Panc1 (cell line): ENCODE results near the gene CST6. TPM values are rescaled to one million over a fixed set of nuclear protein-coding genes. Genes with fewer than 3 reads are reported as not detected.

Experiments used
- ATAC-seq: fragments of 200-7000 bp; cut with Tn5 transposase; 2 replicates; pipeline ENCODE4 v1.9.1; 2020; ENCODE audit warnings: mild to moderate bottlenecking, moderate library complexity
- BruUV-seq: library from RNA; stranded (reverse); fragments of 400-500 nt; replicated peaks from 2 replicates; lab custom pipeline; 2021; lab: Mats Ljungman, UMichigan
- CTCF ChIA-PET: fragments of 300-600 bp; sonication (Branson Sonifier 250); formaldehyde crosslinking; loops from one replicate; lab custom pipeline; 2022; ENCODE audit warnings: antibody characterized with exemption; lab: Charles Lee
- POLR2A ChIA-PET: fragments of 300-600 bp; sonication (Branson Sonifier 250); formaldehyde crosslinking; loops from one replicate; lab custom pipeline; 2022; ENCODE audit warnings: antibody characterized with exemption; lab: Charles Lee
- DNase-seq: peaks from one replicate; pipeline ENCODE4 v3.0.0-alpha.2; 2010; ENCODE audit warnings: low read depth, low spot score
- H3K27ac ChIP-seq: 2 replicates; pipeline ENCODE4 v1.5.1; 2011; ENCODE audit warnings: mild to moderate bottlenecking, low read length, inconsistent platforms
- H3K27me3 ChIP-seq: fragments of 200-500 bp; sonication (Bioruptor generic); 2 replicates; pipeline ENCODE4 v1.6.0; 2014; ENCODE audit warnings: low read length, inconsistent platforms; ENCODE audit not compliant: control insufficient read depth, insufficient read depth
- H3K36me3 ChIP-seq: fragments of 200-500 bp; sonication (Bioruptor generic); 2 replicates; pipeline ENCODE4 v1.5.1; 2014; ENCODE audit warnings: inconsistent platforms, mild to moderate bottlenecking, low read length, moderate library complexity; ENCODE audit not compliant: control insufficient read depth, insufficient read depth
- H3K4me1 ChIP-seq: 2 replicates; pipeline ENCODE4 v1.5.1; 2011; ENCODE audit warnings: inconsistent platforms, mild to moderate bottlenecking, low read length, moderate library complexity; ENCODE audit not compliant: control insufficient read depth, insufficient read depth
- H3K4me3 ChIP-seq, 2 experiments: 2 replicates each; pipeline ENCODE4 v1.5.1; 2011 to 2012; ENCODE audit warnings: low read depth in 2 of 2, low read length in 2 of 2, mild to moderate bottlenecking in 2 of 2, inconsistent platforms in 1 of 2, moderate library complexity in 1 of 2
- H3K9me3 ChIP-seq: fragments of 200-500 bp; sonication (Bioruptor generic); 2 replicates; pipeline ENCODE4 v1.5.1; 2014; ENCODE audit warnings: low read depth, mild to moderate bottlenecking, inconsistent platforms, low read length, moderate library complexity; ENCODE audit not compliant: control insufficient read depth, insufficient read depth
- CTCF ChIP-seq: fragments of 450-650 bp; IDR thresholded peaks from 2 replicates; pipeline ENCODE4 v1.5.1; 2017; ENCODE audit warnings: mild to moderate bottlenecking
- POLR2AphosphoS5 ChIP-seq: IDR thresholded peaks from 2 replicates; pipeline ENCODE4 v1.6.1; 2012; ENCODE audit warnings: mild to moderate bottlenecking, low read depth, low read length, moderate library complexity
- SIN3A ChIP-seq: IDR thresholded peaks from 2 replicates; pipeline ENCODE4 v1.6.1; 2012; ENCODE audit warnings: low read depth, mild to moderate bottlenecking, low read length, moderate library complexity, borderline replicate concordance; ENCODE audit not compliant: insufficient read depth
- TCF7L2 ChIP-seq: IDR thresholded peaks from 2 replicates; pipeline ENCODE4 v1.6.1; 2011; ENCODE audit warnings: mild to moderate bottlenecking, low read depth, low read length, inconsistent platforms
- in situ Hi-C: cut with HindIII; loops from 2 replicates; pipeline ENCODE4 v1.10.0; 2016; ENCODE audit warnings: low sequenced_read_pairs, low pct_unique_long_range_greater_than_20kb
- intact Hi-C: fragments of 100-400 bp; cut with micrococcal nuclease; formaldehyde crosslinking; loops from one replicate; pipeline ENCODE4 v1.10.0; 2022; ENCODE audit not compliant: unreplicated experiment
- total RNA-seq: library from RNA; stranded (reverse); gene quantifications from one replicate; pipeline ENCODE4 v1.2.1, GENCODE V29; 2021; ENCODE audit not compliant: unreplicated experiment
- TF ChIP-seq, protein P1 (sequence below), 2 experiments: IDR thresholded peaks; 2 replicates each; pipeline ENCODE4 v1.6.1; 2011 to 2012; ENCODE audit warnings: low read depth in 2 of 2, control low read depth in 1 of 2, low read length in 1 of 2, mild to moderate bottlenecking in 1 of 2, moderate library complexity in 1 of 2; ENCODE audit not compliant: insufficient read depth in 1 of 2

Gene CST6
- total RNA-seq, 1 experiment from 2014 or later = 0.23 TPM

GRCh38 chr11:66032957-66033735, 21.3 kb downstream of the CST6 start:
- H3K4me1 ChIP-seq = no peaks in the 10 kb centered on the region
- no peak for TF ChIP-seq TCF7L2
- peaks cover 2% of the 10 kb centered on the region; the same call in 1 of the 2 replicates for H3K9me3 ChIP-seq
- in situ Hi-C loops (no loop called here), intact Hi-C loops (no loop called here)
- no peak for DNase-seq
- no peak overlapping the region for H3K4me3 ChIP-seq
- H3K27me3 ChIP-seq = no peaks in the 10 kb centered on the region
- ChIA-PET POLR2A (interaction anchor here (0.7 kb wide), 1 partner anchor 130 kb away, joined by 4 read pairs; no protein-coding TSS in a partner anchor), CTCF (no interaction called here)
- ATAC-seq = peak; percentile 43
- H3K36me3 ChIP-seq = no peaks in the 10 kb centered on the region
- H3K27ac ChIP-seq = no peak overlapping the region
- no TSS peak for BruUV-seq

DNA sequence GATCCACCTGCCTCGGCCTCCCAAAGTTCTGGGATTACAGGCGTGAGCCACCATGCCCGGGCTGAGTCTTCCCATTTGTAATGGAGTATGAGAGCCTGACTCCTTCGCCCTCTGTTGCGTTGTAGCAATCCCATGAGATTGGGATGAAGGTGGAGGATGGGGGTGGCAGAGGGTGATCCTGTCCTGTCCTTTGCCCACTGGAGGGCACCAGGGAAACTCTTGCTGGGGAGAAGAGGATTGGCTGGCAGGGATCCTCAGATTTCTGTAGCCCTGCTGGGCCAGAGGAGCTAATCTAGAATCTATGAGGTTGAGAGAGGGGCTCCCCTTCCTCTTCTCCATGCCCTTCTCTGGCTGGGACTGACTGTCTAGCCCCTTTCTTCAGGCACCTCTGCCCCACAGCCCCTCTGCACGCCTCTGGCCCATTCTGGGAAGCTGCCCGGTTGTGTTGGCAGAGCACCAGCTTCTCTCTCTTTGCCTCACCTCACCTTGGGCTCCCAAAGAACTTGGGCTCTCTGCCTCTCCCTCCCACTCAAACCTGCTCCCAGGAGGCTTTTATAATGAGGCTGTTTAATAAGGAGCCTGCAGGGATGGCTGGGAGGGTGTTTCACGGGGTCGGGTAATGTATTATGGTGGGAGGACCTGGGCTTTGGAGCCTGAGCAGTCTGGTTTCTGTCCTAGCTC, 24.0 kb downstream of the CST6 start:
- H3K4me1 ChIP-seq = no peaks in the 10 kb centered on the region
- TF ChIP-seq CTCF (no peak), SIN3A (no peak), TCF7L2 (no peak), POLR2AphosphoS5 (no peak)
- TF ChIP-seq, protein P1, sequence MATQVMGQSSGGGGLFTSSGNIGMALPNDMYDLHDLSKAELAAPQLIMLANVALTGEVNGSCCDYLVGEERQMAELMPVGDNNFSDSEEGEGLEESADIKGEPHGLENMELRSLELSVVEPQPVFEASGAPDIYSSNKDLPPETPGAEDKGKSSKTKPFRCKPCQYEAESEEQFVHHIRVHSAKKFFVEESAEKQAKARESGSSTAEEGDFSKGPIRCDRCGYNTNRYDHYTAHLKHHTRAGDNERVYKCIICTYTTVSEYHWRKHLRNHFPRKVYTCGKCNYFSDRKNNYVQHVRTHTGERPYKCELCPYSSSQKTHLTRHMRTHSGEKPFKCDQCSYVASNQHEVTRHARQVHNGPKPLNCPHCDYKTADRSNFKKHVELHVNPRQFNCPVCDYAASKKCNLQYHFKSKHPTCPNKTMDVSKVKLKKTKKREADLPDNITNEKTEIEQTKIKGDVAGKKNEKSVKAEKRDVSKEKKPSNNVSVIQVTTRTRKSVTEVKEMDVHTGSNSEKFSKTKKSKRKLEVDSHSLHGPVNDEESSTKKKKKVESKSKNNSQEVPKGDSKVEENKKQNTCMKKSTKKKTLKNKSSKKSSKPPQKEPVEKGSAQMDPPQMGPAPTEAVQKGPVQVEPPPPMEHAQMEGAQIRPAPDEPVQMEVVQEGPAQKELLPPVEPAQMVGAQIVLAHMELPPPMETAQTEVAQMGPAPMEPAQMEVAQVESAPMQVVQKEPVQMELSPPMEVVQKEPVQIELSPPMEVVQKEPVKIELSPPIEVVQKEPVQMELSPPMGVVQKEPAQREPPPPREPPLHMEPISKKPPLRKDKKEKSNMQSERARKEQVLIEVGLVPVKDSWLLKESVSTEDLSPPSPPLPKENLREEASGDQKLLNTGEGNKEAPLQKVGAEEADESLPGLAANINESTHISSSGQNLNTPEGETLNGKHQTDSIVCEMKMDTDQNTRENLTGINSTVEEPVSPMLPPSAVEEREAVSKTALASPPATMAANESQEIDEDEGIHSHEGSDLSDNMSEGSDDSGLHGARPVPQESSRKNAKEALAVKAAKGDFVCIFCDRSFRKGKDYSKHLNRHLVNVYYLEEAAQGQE (IDR thresholded peaks at IDR 0.05; ENCODE audit: insufficient read depth in 1 of 2, low read depth in 2 of 2, low read length in 1 of 2) = no peak
- POLR2A ChIA-PET = no interaction called here
- DNase-seq = no peak
- intact Hi-C loops = no loop called here
- in situ Hi-C loops = no loop called here
- no peak overlapping the region for H3K27ac ChIP-seq
- no peaks in the 10 kb centered on the region for H3K27me3 ChIP-seq
- ATAC-seq = peak; percentile 54; the same call in 1 of the 2 replicates
- CTCF ChIA-PET = interaction anchor here (1.0 to 1.1 kb wide), 2 partner anchors 10 to 324 kb away, joined by 3 to 4 read pairs; partner anchors contain the start of gene KAT5
- H3K4me3 ChIP-seq = no peak overlapping the region
- no peaks in the 10 kb centered on the region for H3K36me3 ChIP-seq
- peaks cover 2% of the 10 kb centered on the region; the same call in 1 of the 2 replicates for H3K9me3 ChIP-seq
- no TSS peak for BruUV-seq
